Dermis microvascular lymphatic vessel endothelial cell (primary cell): ENCODE measurements around the gene TNFRSF4. TPM values are rescaled to one million over a fixed set of nuclear protein-coding genes. Genes with fewer than 3 reads are reported as not detected.

Experiments used
- DNase-seq, 2 donors: peaks; one replicate each; pipeline versions ENCODE4 v3.0.0 to v3.0.0-alpha.2; 2010; ENCODE audit warnings: low read depth in 2 of 2
- total RNA-seq: library from RNA; depleted of rRNA; stranded (reverse); fragments of >200 nt; gene quantifications from 2 replicates; pipeline ENCODE4 v1.2.1, GENCODE V29; 2014

Gene TNFRSF4
- total RNA-seq, 1 donor from 2014 or later, result 1.5 TPM

GRCh38 chr1:1170215-1171091 lies 43.5 kb downstream of the TNFRSF4 start:
- no peak for DNase-seq

GRCh38 chr1:1169429-1170214 lies 44.3 kb downstream of the TNFRSF4 start:
- DNase-seq, result no peak

- DNase-seq, result no peak
Measured at GRCh38 chr1:1168451-1169411, 45.2 kb downstream of the TNFRSF4 start.

GRCh38 chr1:1167841-1168450 lies 46.0 kb downstream of the TNFRSF4 start:
- DNase-seq, result no peak

DNA sequence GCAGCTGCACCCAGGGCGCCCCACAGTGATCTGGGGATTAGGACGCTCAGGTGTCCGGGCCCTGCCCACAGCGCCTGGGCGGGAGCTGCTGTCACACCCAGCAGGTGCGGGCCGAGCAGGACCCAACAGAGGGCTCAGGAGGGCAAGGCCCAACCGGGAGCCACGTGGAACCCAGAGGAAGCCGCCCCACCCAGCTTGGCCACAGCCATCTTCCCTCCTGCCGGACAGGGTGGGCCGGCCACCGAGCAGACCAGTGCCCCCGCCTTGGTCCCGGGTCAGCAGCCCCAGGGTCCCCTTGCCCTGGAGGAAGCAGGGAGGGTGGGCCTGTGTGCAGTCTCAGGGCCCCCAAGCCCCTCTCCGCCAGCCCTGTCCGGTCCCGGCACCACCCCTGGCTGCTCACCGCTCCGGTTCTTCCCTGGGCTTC lies 46.5 kb downstream of the TNFRSF4 start:
- no peak for DNase-seq

DNA sequence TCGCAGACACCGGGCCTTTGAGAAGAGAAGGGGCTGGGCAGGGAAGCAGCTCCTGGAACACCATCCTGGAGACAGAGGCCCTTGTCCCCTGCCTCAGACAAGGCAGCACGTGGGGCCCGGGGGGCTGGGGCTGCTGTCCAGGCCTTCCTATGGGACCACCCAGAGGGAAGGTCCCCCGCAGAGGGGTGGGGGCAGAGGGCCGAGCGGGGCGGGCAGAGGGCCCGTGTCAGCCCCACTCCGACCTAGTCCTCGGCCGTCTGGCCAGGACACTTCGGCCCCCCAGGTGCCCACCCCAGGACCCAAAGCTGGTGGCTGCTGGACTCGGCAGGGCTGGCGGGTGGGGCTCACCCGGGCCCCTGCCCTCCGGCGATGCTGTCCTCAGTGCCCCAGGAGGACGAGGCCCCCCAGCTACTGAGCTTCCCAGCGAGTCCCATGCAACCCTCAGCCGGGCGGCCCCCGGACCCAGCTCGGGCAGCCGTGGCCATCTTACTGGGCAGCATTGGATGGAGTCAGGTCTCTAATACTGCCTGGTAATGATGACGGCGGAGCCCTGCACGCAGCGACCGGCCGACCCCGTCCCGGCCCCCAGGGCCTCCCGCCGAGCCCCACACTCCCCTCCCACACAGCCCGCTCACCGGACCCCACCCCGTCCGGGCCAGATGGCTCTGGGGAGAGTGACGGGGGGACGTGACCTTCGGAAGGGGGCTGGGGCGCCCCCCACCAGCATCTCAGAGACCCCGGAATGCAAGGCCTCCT lies 47.1 kb downstream of the TNFRSF4 start:
- no peak for DNase-seq

DNA sequence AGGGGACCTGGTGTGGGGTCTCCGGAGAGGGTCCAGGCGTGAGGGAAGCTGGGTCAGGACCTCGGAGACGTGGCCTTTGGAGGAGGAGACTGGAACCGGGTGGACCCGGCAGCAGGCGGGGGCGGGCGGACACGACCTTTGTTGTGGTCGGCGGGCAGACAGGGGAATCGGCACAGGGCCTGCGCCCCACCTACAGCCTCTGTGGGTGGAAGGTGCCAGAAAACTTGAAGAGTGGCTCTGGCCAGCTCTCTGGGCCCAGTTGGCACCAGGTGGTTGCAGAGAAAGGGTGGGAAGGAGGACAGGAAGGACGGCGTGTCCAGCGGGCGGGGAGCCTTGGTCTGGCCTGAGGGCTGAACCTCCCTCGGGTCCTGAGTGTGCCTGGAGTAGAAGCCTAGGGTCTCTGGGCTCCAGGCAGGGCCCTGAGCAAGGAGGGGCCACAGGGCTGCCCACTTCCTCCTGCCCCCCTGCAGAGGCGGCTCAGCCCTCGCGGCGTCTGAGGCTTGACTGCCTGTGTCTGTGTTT lies 48.0 kb downstream of the TNFRSF4 start:
- no peak for DNase-seq

GRCh38 chr1:1165485-1165884 lies 48.5 kb downstream of the TNFRSF4 start:
- no peak for DNase-seq

DNA sequence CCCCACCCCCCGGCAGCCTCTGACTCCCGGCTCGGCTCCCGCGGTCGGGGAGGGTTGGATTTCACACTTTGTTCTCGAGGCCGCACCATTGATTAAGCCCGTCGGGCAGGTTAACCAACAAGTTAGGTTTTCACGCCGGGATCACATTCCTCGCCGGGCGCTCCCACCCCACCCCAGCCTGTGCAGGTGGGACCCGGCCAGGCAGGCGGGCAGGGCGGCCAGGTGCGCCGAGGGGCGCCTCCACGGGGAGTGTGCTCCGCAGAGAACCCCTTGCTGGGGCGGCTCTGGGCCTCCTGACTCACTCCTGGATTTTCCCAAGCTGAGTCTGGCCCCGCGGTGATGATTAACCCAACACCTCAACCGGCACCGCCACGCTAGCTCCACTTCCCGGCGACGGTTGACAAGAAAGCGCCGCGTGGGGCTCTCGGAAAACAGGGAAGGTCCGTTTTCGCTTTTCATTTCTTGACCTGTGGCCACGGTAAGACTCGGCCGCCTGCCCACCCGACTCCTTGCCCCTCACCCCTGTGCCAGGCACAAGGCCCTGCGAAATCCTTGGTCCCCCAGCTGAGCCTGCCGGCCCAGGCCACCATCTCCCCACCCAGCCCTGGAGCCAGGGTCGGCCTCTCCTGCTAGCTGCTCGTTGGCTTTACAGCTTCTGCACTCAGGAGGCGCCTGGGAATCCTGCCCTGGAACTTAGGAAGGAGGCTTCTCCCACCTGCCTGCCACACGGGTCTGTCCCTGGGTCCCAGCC lies 49.1 kb downstream of the TNFRSF4 start:
- no peak for DNase-seq

- DNase-seq, result no peak
Measured at GRCh38 chr1:1164361-1164700, 49.6 kb downstream of the TNFRSF4 start.

DNA sequence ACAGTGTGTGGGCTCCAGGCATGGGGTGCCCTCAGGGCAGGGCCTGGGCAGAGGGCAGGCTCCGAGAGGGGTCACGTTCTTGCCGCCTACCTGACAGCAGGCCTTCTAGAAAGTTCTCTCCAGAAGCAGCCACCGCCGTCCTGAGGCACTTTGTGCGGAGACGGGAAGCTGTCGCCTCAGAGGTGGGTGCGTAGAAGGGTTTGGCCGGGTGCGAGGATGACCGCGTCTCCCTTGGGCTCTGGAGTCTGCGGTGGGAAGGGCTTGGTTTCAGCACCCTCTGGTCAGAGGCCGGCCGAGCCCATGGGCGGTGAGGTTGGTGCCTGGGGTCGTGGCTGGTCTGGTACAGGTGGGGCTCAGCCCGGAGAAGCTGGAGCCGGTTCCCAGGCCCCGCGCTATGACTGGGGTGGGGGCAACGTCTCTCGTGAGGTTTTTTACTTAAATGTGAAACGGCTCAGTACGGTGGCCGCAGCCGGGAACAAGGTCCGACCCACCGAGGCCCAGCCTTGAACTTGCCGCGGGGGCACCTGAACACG lies 50.3 kb downstream of the TNFRSF4 start:
- no peak for DNase-seq

- no peak for DNase-seq
Measured at GRCh38 chr1:1162597-1163537, 51.1 kb downstream of the TNFRSF4 start.

GRCh38 chr1:1161683-1162079 lies 52.3 kb downstream of the TNFRSF4 start:
- no peak for DNase-seq

Other genes with a start within 250 kb of the TNFRSF4 start
- gene PLEKHN1, start 247.7 kb downstream of the TNFRSF4 start, total RNA-seq, result 0.38 and 0.51 TPM in 2 replicates
- not detected in 2 replicates for gene PERM1, start 232.1 kb downstream of the TNFRSF4 start, total RNA-seq
- gene HES4, start 214.1 kb downstream of the TNFRSF4 start, total RNA-seq, result 29.0 and 54.1 TPM in 2 replicates
- 92.3 and 112 TPM in 2 replicates for gene ISG15, start 200.7 kb downstream of the TNFRSF4 start, total RNA-seq
- 49.3 and 77.5 TPM in 2 replicates for gene AGRN, start 194.0 kb downstream of the TNFRSF4 start, total RNA-seq
- gene RNF223, start 139.8 kb downstream of the TNFRSF4 start, total RNA-seq, result under 0.01 TPM in 1 of 2 replicates, not detected in the other
- 5.0 and 9.1 TPM in 2 replicates for gene C1orf159, start 98.1 kb downstream of the TNFRSF4 start, total RNA-seq
- not detected in 2 replicates for gene TTLL10, start 40.3 kb downstream of the TNFRSF4 start, total RNA-seq
- 0.26 and 0.51 TPM in 2 replicates for gene TNFRSF18, start 7.6 kb downstream of the TNFRSF4 start, total RNA-seq
- 70.0 and 104 TPM in 2 replicates for gene SDF4, start 17.8 kb upstream of the TNFRSF4 start, total RNA-seq
- gene B3GALT6, start 18.1 kb upstream of the TNFRSF4 start, total RNA-seq, result 16.8 and 32.7 TPM in 2 replicates
- 0.25 and 0.51 TPM in 2 replicates for gene C1QTNF12, start 32.6 kb upstream of the TNFRSF4 start, total RNA-seq
- gene UBE2J2, start 59.7 kb upstream of the TNFRSF4 start, total RNA-seq, result 30.0 and 42.0 TPM in 2 replicates
- 0.13 and 0.38 TPM in 2 replicates for gene SCNN1D, start 66.3 kb upstream of the TNFRSF4 start, total RNA-seq
- gene ACAP3, start 93.8 kb upstream of the TNFRSF4 start, total RNA-seq, result 11.8 and 19.5 TPM in 2 replicates
- gene PUSL1, start 94.4 kb upstream of the TNFRSF4 start, total RNA-seq, result 9.8 and 13.5 TPM in 2 replicates
- gene INTS11, start 110.5 kb upstream of the TNFRSF4 start, total RNA-seq, result 49.6 and 71.7 TPM in 2 replicates
- gene CPTP, start 110.6 kb upstream of the TNFRSF4 start, total RNA-seq, result 10.8 and 22.3 TPM in 2 replicates
- under 0.01 and 0.25 TPM in 2 replicates for gene TAS1R3, start 117.1 kb upstream of the TNFRSF4 start, total RNA-seq
- 32.6 and 37.2 TPM in 2 replicates for gene DVL1, start 135.3 kb upstream of the TNFRSF4 start, total RNA-seq
- gene MXRA8, start 144.4 kb upstream of the TNFRSF4 start, total RNA-seq, result 0.25 TPM in 1 of 2 replicates, not detected in the other
- gene AURKAIP1, start 161.1 kb upstream of the TNFRSF4 start, total RNA-seq, result 75.2 and 83.3 TPM in 2 replicates
- gene CCNL2, start 185.2 kb upstream of the TNFRSF4 start, total RNA-seq, result 44.2 and 73.3 TPM in 2 replicates
- gene MRPL20, start 193.1 kb upstream of the TNFRSF4 start, total RNA-seq, result 88.1 and 95.9 TPM in 2 replicates
- gene ANKRD65, start 207.1 kb upstream of the TNFRSF4 start, total RNA-seq, result 0.25 and 0.26 TPM in 2 replicates
- gene VWA1, start 221.5 kb upstream of the TNFRSF4 start, total RNA-seq, result 6.9 and 7.7 TPM in 2 replicates
- 0.39 and 0.89 TPM in 2 replicates for gene ATAD3C, start 235.5 kb upstream of the TNFRSF4 start, total RNA-seq